Right lobe of liver (tissue), 4 donors: ENCODE data around the gene PNLDC1.
"Not testable (repeated sequence)": the region's sequence is repeated elsewhere in the genome, so short reads cannot be mapped to it uniquely, and the experiment has no call there.

ENCODE experiments used
- CTCF ChIP-seq, 4 donors: fragments of 200-600 bp in 3 of 4; fragments of 450-650 bp in 1 of 4; IDR thresholded peaks; one replicate each; pipeline versions ENCODE4 v1.5.1 to v1.8.0; 2016 to 2022; ENCODE audit warnings: antibody characterized with exemption in 4 of 4, mild to moderate bottlenecking in 2 of 4
- POLR2A ChIP-seq: fragments of 450-650 bp; IDR thresholded peaks from one replicate; pipeline ENCODE4 v1.6.1; 2017; ENCODE audit warnings: antibody characterized with exemption, mild to moderate bottlenecking
- donor health status: DM: no; HTN: no; CAD: no.
- donor health status: DM: no; HTN: no; CAD: no.
- donor health status: DM: no; HTN: yes; CAD: no.

- TF ChIP-seq CTCF (IDR thresholded peaks at IDR 0.05): peak; percentile 52 to 69 (median 63)
- TF ChIP-seq POLR2A: not testable (repeated sequence)
Observed at GRCh38 chr6:159863341-159863740, 63.3 kb downstream of the PNLDC1 start.
